C4-2B (cell line): ENCODE measurements around the gene UBE2J2.

Source experiments
- H3K27ac ChIP-seq: fragments of 450-650 bp; 2 replicates; pipeline ENCODE4 v1.5.1; 2017
- ZFX ChIP-seq: fragments of 450-650 bp; IDR thresholded peaks from 2 replicates; pipeline ENCODE4 v1.6.1; 2017
- TF ChIP-seq, protein P1 (sequence below): fragments of 450-650 bp; conservative IDR thresholded peaks from 2 replicates; pipeline ENCODE4 v1.5.1; 2017; ENCODE audit warnings: mild to moderate bottlenecking

Gene UBE2J2

DNA sequence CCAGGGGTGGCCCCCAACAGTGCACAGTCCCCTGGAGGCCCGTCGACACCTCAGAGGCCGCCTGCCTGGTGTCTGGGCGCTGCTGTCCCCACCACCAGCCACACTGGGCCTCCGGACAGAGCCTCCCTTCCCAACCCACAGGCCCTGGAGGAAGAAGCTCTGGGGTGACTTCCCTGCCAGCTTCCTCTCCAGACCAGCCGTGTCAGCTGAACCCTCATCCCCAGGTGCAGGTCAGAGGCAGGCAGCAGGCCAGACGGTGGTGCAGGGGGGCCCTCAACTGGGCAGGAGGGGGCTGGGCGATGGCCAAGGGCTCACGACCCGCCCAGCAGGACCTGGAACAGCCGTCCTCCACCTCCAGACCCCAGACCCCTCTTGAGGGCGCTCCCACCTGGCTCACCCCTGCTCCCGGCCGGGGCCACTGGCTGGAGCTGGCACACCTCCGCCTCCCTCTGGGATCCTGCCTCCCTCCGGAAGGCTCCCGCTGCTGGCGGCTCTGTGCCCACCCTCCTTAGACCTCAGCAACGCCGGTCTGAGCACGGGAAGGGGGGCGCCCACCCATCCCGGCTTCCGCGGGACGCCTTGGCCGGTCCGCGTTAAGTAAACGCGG is 67.8 kb downstream of the UBE2J2 start:
- TF ChIP-seq, protein P1, sequence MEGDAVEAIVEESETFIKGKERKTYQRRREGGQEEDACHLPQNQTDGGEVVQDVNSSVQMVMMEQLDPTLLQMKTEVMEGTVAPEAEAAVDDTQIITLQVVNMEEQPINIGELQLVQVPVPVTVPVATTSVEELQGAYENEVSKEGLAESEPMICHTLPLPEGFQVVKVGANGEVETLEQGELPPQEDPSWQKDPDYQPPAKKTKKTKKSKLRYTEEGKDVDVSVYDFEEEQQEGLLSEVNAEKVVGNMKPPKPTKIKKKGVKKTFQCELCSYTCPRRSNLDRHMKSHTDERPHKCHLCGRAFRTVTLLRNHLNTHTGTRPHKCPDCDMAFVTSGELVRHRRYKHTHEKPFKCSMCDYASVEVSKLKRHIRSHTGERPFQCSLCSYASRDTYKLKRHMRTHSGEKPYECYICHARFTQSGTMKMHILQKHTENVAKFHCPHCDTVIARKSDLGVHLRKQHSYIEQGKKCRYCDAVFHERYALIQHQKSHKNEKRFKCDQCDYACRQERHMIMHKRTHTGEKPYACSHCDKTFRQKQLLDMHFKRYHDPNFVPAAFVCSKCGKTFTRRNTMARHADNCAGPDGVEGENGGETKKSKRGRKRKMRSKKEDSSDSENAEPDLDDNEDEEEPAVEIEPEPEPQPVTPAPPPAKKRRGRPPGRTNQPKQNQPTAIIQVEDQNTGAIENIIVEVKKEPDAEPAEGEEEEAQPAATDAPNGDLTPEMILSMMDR: no peak
- TF ChIP-seq ZFX: no peak
- H3K27ac ChIP-seq: peak overlapping the region; percentile 27

DNA sequence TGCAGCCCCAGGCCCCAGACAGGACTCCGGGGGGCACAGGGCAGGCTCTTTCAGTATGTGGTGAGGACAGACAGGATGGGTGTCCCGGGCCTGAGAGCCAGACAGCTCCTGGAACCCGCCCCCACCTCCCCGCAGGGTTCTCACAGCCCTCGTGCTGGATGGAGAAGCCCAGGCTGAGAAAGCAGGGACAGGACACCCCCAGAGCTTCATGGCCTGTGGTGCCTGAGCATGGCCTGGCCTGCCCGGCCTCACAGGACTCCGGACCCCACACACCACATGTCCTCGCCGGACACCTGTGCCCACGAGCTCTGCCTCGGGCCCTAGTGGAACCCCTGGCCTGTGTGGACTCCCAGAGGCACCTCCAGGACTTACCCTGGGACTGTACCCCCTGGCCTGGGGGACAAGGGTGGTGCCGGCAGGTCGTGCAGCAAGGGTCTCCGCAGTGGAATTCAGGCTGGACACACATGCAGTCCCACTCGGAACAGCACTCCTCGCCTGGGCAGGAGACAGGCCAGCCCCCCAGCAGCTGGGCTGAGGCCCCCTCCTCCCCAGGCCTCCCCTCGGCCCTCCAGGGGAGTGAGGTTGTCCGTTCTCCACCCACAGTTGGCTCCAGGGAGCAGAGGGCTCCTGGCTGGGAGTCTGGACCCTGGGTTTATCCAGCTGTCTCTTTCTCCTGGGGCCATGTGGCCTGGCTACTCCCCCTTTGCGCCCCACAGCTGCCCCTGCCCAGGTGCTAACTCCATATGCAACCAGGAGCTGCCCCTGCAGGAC is 68.5 kb downstream of the UBE2J2 start:
- H3K27ac ChIP-seq: peak overlapping the region; percentile 27; the same call in 1 of the 2 replicates

DNA sequence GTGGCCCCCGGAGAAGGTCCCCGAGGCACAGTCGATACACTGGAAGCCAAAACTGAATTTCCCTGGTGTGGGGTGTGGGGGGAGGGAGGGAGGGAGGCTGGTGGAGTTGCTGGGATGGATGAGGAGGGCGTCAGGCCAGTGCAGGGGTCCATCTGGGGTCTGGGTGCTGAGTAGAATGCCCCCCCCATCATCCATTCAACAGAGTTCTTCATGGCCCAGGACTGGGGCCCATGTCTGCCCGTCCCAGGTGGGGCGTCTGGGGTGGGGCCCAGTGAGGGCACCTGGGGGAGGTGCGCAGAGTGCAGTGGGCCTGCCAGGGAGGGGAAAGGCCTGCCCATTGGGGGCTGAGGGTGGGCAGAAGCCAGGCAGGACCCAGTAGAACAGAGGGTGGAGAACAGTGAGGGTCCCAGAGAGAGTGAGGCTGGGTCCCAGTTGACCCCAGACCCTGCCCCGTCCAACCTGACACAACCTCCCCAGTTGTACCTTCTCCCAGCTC is 69.2 kb downstream of the UBE2J2 start:
- no peak for TF ChIP-seq ZFX
- TF ChIP-seq, protein P1: no peak
- no peak overlapping the region for H3K27ac ChIP-seq

More for the DNA sequence above, 68.5 kb downstream of the UBE2J2 start:
- no peak for TF ChIP-seq ZFX
- TF ChIP-seq, protein P1: no peak
